ENCODE results near the gene MIEF1. TPM values are rescaled to one million over a fixed set of nuclear protein-coding genes. Genes with fewer than 3 reads are reported as not detected.

MIEF1 gene
- total and polyA plus RNA-seq, 2 of the 8 experiments (the other 6 are each of a cell fraction or from before 2014, with no cell fraction given), result 16.8 to 32.7 TPM

DNA sequence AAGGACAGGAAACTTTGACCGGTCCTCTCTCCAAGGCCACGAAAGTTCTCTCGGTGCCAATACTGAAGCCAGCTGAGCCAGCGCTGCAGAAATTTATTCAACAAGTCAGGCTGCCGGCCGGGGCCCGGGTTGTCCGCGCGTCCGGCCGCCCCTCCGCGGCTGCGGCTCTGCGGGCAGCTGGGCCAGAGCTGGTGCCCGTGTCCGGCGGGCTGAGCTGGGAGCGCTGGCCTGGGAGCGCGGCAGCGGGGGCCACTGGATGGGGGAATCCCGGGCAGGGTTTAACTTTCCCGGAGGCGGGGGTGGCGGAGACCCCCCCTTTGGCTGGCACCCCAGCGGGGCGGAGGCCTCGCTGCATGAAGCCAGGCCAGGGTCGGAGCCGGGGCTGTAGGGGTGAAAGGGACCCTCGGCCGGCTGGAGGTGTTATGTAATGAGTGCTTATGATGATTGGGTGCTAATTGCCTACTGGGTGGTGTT is 56.2 kb downstream of the MIEF1 start:
- Histone ChIP-seq H3K79me2 (ENCODE audit: control insufficient read depth in 1 of 2, insufficient read depth in 2 of 2, low read length in 2 of 2) (no peaks in the 10 kb centered on the region), H2AK5ac (ENCODE audit: low read depth, low read length) (no peak overlapping the region), H3K79me1 (ENCODE audit: low read depth, low read length) (no peaks in the 10 kb centered on the region), H3K9me3 (ENCODE audit: insufficient read depth in 2 of 2, low read depth in 1 of 2, low read length in 1 of 2) (no peaks in the 10 kb centered on the region), H2BK15ac (ENCODE audit: low read length) (no peak overlapping the region), H3K18ac (ENCODE audit: extremely low read depth, low read length) (no peak overlapping the region), H3K9ac (replicated peaks in 1 of 4; ENCODE audit: extremely low read depth in 1 of 4, low read depth in 3 of 4, low read length in 3 of 4) (no peak overlapping the region), H3K56ac (replicated peaks; ENCODE audit: insufficient read length, low read depth, low read length) (no peak overlapping the region), H3K4ac (replicated peaks; ENCODE audit: insufficient read length, low read depth, low read length) (no peak overlapping the region), H2BK5ac (ENCODE audit: low read depth, low read length) (no peak overlapping the region), H3K4me3 (ENCODE audit: extremely low read depth in 1 of 4, insufficient read depth in 2 of 4, low read depth in 3 of 4, low read length in 4 of 4) (peak overlapping the region; percentile 10 to 53 (median 34); a peak in 6 of 8 replicates), H3K27me3 (replicated peaks in 1 of 4; ENCODE audit: control insufficient read depth in 3 of 4, extremely low read depth in 1 of 4, insufficient read depth in 3 of 4, low read length in 3 of 4) (peaks cover 30 to 51% (median 45%) of the 10 kb centered on the region in 4 experiments), H3K27ac (ENCODE audit: low read depth, low read length) (no peak overlapping the region), H3K4me2 (ENCODE audit: insufficient read depth in 1 of 2, low read depth in 2 of 2, low read length in 2 of 2) (peak overlapping the region; percentile 54 to 71), H3K23ac (ENCODE audit: insufficient read length) (no peak overlapping the region), H3K36me3 (ENCODE audit: control insufficient read depth in 2 of 4, insufficient read depth in 4 of 4, low read length in 3 of 4) (peaks cover 0 to 3% (median 0%) of the 10 kb centered on the region in 4 experiments; a peak in 1 of 8 replicates), H3K23me2 (ENCODE audit: low read depth, low read length) (peaks cover under 1% of the 10 kb centered on the region; the same call in 1 of the 2 replicates), H2BK20ac (ENCODE audit: low read length) (no peak overlapping the region), H4K8ac (ENCODE audit: extremely low read depth, insufficient read depth, low read length) (no peak overlapping the region), H3K4me1 (replicated peaks in 1 of 4; ENCODE audit: control insufficient read depth in 3 of 4, insufficient read depth in 4 of 4, low read length in 3 of 4) (peaks cover 4 to 21% (median 6%) of the 10 kb centered on the region in 4 experiments; a peak in 6 of 7 replicates), H2BK12ac (ENCODE audit: low read depth, low read length) (no peak overlapping the region), H3K14ac (ENCODE audit: insufficient read length) (no peak overlapping the region), H4K20me1 (replicated peaks in 1 of 2; ENCODE audit: control insufficient read depth in 1 of 2, insufficient read depth in 2 of 2, low read length in 2 of 2) (peaks cover 0 to 8% of the 10 kb centered on the region in 2 experiments), H4K91ac (replicated peaks; ENCODE audit: insufficient read length, low read length) (no peak overlapping the region), H4K5ac (ENCODE audit: insufficient read length, low read depth, low read length) (no peak overlapping the region), H2AFZ (ENCODE audit: low read length) (no peak overlapping the region), H2BK120ac (replicated peaks; ENCODE audit: low read depth, low read length) (no peak overlapping the region)
- FAIRE-seq (no peak), DNase-seq (ENCODE audit: low read depth in 1 of 2, low spot score in 2 of 2) (no peak)
- POLR2A ChIA-PET (ENCODE audit: partially characterized antibody), result interaction anchor here (0.6 to 2.6 kb wide), 4 partner anchors 23 to 417 kb away, joined by 3 to 9 read pairs (median 4); no protein-coding TSS in a partner anchor
- CTCF ChIA-PET (ENCODE audit: partially characterized antibody), result interaction anchor here (0.6 to 5.3 kb wide), 9 partner anchors 10 to 1188 kb away, joined by 3 to 47 read pairs (median 3); partner anchors contain the start of gene CACNA1I
- WGBS, 2 experiments (ENCODE audit: extremely low coverage in 1 of 2, insufficient coverage in 1 of 2, insufficient read length in 1 of 2, insufficient replicate concordance in 2 of 2, low coverage in 1 of 2, low lambda C conversion rate in 2 of 2, missing lambda C conversion rate in 1 of 2), result 28% methylated on average over 26 of the region's 34 CpGs; no CpG with 5 or more reads in 1 of the 2 experiments
- no peak for TF ChIP-seq JUN (IDR thresholded peaks at IDR 0.05; ENCODE audit: low read depth, low read length)
- TF ChIP-seq SRF (IDR thresholded peaks at IDR 0.05; ENCODE audit: low read depth, low read length), result no peak
- peak; percentile 22 for TF ChIP-seq KDM4A (IDR thresholded peaks at IDR 0.05; ENCODE audit: low read depth, low read length, severe bottlenecking)
- peak; percentile 33 for TF ChIP-seq RNF2 (IDR thresholded peaks at IDR 0.05; ENCODE audit: borderline replicate concordance, low read depth, low read length, missing control alignments, poor library complexity, severe bottlenecking)
- no peak for TF ChIP-seq EP300 (IDR thresholded peaks at IDR 0.05; ENCODE audit: borderline replicate concordance in 1 of 2, low read depth in 2 of 2, low read length in 2 of 2)
- 0 out of 2 replicates have a peak, but pooled peaks have one; percentile 16 for TF ChIP-seq SUZ12 (IDR thresholded peaks at IDR 0.05; ENCODE audit: low read length)
- no peak for TF ChIP-seq SAP30 (IDR thresholded peaks at IDR 0.05; ENCODE audit: insufficient read depth, insufficient replicate concordance, low read length)
- TF ChIP-seq CBX5 (IDR thresholded peaks at IDR 0.05; ENCODE audit: low read depth, low read length), result no peak
- peak; percentile 50 for TF ChIP-seq EZH2 (IDR thresholded peaks at IDR 0.05; ENCODE audit: low read depth, low read length, severe bottlenecking)
